GM18499 (cell line): ENCODE measurements around the gene VGLL2.
"Not testable (repeated sequence)": the region's sequence is repeated elsewhere in the genome, so short reads cannot be mapped to it uniquely, and the experiment has no call there.

Experiments
- ATAC-seq: cut with Tn5 transposase; IDR thresholded peaks from one replicate; pipeline ENCODE4 v1.9.1; 2021; ENCODE audit warnings: moderate number of reproducible peaks; ENCODE audit not compliant: insufficient read depth, unreplicated experiment

Gene VGLL2, protein sequence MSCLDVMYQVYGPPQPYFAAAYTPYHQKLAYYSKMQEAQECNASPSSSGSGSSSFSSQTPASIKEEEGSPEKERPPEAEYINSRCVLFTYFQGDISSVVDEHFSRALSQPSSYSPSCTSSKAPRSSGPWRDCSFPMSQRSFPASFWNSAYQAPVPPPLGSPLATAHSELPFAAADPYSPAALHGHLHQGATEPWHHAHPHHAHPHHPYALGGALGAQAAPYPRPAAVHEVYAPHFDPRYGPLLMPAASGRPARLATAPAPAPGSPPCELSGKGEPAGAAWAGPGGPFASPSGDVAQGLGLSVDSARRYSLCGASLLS

GRCh38 chr6:117265410-117266256 lies at the start of gene VGLL2:
TSS of gene VGLL2 (plus strand) at chr6:117265558. CDS start at chr6:117265764, 206 bp downstream.
- ATAC-seq = no peak

- ATAC-seq = no peak
Measured at GRCh38 chr6:117222861-117223260, 42.5 kb upstream of the VGLL2 start.

- no peak for ATAC-seq
Measured at GRCh38 chr6:117226778-117227177, 38.6 kb upstream of the VGLL2 start.

- no peak for ATAC-seq
Measured at GRCh38 chr6:117227245-117227962, 38.0 kb upstream of the VGLL2 start.

DNA sequence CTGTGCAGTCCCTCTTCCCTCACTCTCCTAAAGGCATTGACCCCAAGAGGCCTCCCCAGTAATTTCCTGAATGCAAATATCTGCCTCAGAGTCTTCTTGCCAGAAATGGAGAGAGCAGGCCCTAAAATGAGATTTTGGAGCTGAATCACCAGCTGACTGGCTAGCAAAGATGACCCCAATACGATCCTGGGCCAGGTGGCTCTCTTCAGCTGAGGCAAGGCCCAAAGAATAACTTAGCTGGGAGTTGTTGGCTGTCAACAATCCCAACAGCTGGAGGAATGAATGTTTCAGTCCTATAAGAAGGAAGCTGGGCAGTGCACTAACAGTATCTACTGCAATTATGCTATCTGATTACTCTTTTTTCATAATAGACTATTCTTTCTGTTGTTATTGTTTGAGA lies 37.2 kb upstream of the VGLL2 start:
- ATAC-seq = no peak

DNA sequence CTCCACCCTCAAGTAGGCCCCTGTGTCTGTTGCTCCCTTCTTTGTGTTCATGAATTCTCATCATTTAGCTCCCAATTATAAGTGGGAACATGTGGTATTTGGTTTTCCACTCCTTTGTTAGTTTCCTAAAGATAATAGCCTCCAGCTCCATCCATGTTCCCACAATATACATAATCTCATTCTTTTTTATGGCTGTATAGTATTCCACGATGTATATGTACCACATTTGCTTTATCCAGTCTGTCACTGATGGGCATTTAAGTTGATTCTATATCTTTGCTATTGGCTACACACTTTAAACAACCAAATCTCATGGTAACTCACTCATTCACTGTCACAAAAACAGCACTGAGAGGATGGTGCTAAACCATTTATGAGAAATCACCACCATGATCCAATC lies 35.5 kb upstream of the VGLL2 start:
- ATAC-seq = no peak

GRCh38 chr6:117231466-117231865 lies 33.9 kb upstream of the VGLL2 start:
- ATAC-seq = no peak

DNA sequence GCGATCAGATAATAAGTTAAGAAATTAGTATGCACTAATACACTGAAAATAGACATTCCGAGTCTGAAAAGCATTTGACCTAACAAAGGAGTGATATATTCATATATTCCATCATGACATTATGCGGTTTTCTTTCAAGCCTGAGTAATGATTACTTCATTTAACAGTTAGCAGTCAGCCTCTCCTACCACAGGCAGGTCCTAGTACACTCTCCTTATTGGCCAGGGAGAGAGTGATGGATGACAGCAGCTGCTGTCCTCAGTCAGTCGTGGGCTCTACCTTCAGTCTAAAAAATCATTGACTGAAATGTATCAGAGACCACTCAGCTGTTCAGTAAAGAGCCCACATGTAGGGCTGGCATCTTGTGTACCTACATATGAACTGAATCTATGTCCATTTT lies 33.2 kb upstream of the VGLL2 start:
- no peak for ATAC-seq

- no peak for ATAC-seq
Measured at GRCh38 chr6:117233145-117233544, 32.2 kb upstream of the VGLL2 start.

- ATAC-seq = no peak
Measured at GRCh38 chr6:117237561-117237960, 27.8 kb upstream of the VGLL2 start.

DNA sequence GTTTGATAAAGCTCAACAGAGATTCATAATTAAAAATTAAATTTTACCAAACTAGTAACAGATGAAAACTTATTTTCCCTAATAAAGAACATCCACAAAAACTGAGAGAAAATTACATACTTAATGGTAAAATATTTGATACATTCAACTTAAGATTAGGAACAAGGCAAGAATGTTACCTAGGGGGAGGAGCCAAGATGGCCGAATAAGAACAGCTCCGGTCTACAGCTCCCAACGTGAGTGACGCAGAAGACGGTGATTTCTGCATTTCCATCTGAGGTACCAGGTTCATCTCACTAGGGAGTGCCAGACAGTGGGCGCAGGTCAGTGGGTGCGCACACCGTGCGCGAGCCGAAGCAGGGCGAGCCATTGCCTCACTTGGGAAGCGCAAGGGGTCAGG lies 20.8 kb upstream of the VGLL2 start:
- not testable (repeated sequence) for ATAC-seq

DNA sequence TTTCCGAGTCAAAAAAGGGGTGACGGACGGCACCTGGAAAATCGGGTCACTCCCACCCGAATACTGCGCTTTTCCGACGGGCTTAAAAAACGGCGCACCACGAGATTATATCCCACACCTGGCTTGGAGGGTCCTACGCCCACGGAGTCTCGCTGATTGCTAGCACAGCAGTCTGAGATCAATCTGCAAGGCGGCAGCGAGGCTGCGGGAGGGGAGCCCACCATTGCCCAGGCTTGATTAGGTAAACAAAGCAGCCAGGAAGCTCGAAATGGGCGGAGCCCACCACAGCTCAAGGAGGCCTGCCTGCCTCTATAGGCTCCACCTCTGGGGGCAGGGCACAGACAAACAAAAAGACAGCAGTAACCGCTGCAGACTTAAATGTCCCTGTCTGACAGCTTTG lies 20.4 kb upstream of the VGLL2 start:
- not testable (repeated sequence) for ATAC-seq

DNA sequence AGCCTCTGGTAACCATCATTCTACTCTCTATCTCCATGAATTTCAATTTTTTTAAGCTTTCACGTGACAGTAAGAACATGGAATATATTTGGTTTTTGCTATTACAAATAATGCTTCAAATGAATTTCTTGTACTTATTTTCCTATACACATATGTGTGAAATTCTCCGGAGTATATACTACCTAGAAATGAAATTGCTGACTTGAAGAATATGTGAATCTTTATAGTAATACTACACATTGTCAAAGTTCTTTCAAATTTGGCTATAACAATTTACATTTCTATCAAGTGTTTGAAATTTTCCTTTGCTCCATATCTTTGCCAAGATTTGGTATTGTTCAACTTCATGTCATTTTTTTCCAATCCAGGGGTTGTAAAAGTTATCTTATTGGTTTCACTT lies 11.6 kb upstream of the VGLL2 start:
- ATAC-seq = no peak

GRCh38 chr6:117262799-117263198 lies 2.6 kb upstream of the VGLL2 start:
- ATAC-seq = no peak

- no peak for ATAC-seq
Measured at GRCh38 chr6:117263353-117263927, 1.9 kb upstream of the VGLL2 start.

- no peak for ATAC-seq
Measured at GRCh38 chr6:117264369-117264691, 1.0 kb upstream of the VGLL2 start.

- no peak for ATAC-seq
Measured at GRCh38 chr6:117264692-117265409, 507 bp upstream of the VGLL2 start.

DNA sequence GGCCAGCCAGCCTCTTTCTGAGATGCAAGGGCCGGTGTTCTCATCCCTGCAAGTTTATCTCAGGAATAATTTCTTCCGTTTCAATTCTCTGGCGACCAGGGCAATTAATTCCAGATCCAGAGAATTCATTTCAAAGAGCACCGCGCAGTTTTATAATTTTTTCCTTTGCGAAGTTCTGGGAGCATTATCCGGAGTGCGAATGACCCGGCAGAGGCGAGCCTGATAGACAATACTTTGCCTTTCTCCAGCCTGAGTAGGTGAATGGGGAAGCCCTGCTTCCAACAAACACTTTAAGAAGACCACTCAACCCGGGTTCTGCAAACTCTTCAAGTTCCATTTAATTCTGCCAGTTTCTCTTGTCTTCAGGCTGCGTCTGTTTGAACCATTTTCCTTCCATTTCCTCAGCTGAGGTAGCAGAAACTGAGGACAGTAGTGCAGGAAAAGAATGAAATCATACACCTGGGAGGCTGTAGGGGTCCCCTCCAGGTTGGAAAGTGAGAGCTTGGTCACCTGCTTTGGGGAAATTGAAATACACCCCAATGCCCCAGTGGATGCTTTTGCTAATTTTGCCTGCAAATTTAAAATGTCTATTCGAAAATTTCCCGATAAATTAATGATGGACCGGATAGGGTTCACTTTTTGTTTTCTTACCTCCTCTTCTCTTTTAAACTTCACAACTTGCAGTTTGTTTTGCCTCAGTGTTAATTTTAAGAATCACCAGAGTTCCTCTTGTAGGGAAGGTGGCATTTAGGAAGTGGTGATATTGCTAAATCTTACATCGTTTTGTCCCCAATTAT lies 1.1 kb downstream of the VGLL2 start:
- ATAC-seq = no peak

- no peak for ATAC-seq
Measured at GRCh38 chr6:117267054-117267347, 1.6 kb downstream of the VGLL2 start.
